Thoracic aorta (tissue), 2 donors: ENCODE measurements around the gene AUTS2. TPM values are rescaled to one million over a fixed set of nuclear protein-coding genes. Genes with fewer than 3 reads are reported as not detected.

Experiments
- ATAC-seq: fragments of 150-250 bp; one replicate; pipeline ENCODE4 v1.8.0; 2017; ENCODE audit warnings: low read depth; ENCODE audit not compliant: insufficient number of reproducible peaks, low FRiP score
- DNase-seq: peaks from one replicate; pipeline ENCODE4 v3.0.0-alpha.2; 2020; ENCODE audit warnings: low spot score
- H3K27ac ChIP-seq, 2 donors: fragments of 200-600 bp; sonication (generic); 1 replicate in 1 of 2; 2 replicates in 1 of 2; pipeline ENCODE4 v1.5.1; 2016; ENCODE audit warnings: mild to moderate bottlenecking in 2 of 2, moderate library complexity in 2 of 2
- H3K27me3 ChIP-seq: fragments of 200-600 bp; sonication (generic); replicated peaks from 2 replicates; pipeline ENCODE4 v1.6.0; 2016; ENCODE audit warnings: mild to moderate bottlenecking; ENCODE audit not compliant: insufficient read depth
- H3K36me3 ChIP-seq: fragments of 200-600 bp; sonication (generic); one replicate; pipeline ENCODE4 v1.5.1; 2016
- H3K4me1 ChIP-seq, 2 donors: fragments of 200-600 bp; sonication (generic); 1 replicate in 1 of 2; 2 replicates in 1 of 2; pipeline versions ENCODE4 v1.5.1 to v1.6.0; 2016; ENCODE audit warnings: low read depth in 2 of 2, mild to moderate bottlenecking in 1 of 2; ENCODE audit not compliant: control insufficient read depth in 1 of 2
- H3K4me3 ChIP-seq: fragments of 200-600 bp; sonication (generic); 2 replicates; pipeline ENCODE4 v1.5.1; 2016; ENCODE audit warnings: mild to moderate bottlenecking
- H3K9me3 ChIP-seq: fragments of 200-600 bp; sonication (generic); 2 replicates; pipeline ENCODE4 v1.5.1; 2016
- total RNA-seq, 2 donors: library from RNA; depleted of rRNA; stranded (reverse); fragments of >200 nt; gene quantifications; one replicate each; pipeline versions ENCODE4 v1.1.0 to v1.2.3, GENCODE V29; 2016
- TF ChIP-seq, protein P1 (sequence below): fragments of 200-600 bp; sonication (generic); IDR thresholded peaks from one replicate; pipeline ENCODE4 v1.5.1; 2019; ENCODE audit warnings: antibody characterized with exemption

Gene AUTS2
- total RNA-seq, 2 donors from 2014 or later, result 49.4 to 101 TPM

- TF ChIP-seq, protein P1, sequence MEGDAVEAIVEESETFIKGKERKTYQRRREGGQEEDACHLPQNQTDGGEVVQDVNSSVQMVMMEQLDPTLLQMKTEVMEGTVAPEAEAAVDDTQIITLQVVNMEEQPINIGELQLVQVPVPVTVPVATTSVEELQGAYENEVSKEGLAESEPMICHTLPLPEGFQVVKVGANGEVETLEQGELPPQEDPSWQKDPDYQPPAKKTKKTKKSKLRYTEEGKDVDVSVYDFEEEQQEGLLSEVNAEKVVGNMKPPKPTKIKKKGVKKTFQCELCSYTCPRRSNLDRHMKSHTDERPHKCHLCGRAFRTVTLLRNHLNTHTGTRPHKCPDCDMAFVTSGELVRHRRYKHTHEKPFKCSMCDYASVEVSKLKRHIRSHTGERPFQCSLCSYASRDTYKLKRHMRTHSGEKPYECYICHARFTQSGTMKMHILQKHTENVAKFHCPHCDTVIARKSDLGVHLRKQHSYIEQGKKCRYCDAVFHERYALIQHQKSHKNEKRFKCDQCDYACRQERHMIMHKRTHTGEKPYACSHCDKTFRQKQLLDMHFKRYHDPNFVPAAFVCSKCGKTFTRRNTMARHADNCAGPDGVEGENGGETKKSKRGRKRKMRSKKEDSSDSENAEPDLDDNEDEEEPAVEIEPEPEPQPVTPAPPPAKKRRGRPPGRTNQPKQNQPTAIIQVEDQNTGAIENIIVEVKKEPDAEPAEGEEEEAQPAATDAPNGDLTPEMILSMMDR, result no peak
- H3K36me3 ChIP-seq, result no peaks in the 10 kb centered on the region
- no peaks in the 10 kb centered on the region for H3K27me3 ChIP-seq
- no peak overlapping the region for H3K4me3 ChIP-seq
- ATAC-seq, result no peak
- H3K4me1 ChIP-seq, result peaks cover 0 to 13% of the 10 kb centered on the region in 2 donors
- no peak for DNase-seq
- no peaks in the 10 kb centered on the region for H3K9me3 ChIP-seq
- H3K27ac ChIP-seq, result no peak overlapping the region
Observed at GRCh38 chr7:70183278-70183677, 585.0 kb downstream of the AUTS2 start.

DNA sequence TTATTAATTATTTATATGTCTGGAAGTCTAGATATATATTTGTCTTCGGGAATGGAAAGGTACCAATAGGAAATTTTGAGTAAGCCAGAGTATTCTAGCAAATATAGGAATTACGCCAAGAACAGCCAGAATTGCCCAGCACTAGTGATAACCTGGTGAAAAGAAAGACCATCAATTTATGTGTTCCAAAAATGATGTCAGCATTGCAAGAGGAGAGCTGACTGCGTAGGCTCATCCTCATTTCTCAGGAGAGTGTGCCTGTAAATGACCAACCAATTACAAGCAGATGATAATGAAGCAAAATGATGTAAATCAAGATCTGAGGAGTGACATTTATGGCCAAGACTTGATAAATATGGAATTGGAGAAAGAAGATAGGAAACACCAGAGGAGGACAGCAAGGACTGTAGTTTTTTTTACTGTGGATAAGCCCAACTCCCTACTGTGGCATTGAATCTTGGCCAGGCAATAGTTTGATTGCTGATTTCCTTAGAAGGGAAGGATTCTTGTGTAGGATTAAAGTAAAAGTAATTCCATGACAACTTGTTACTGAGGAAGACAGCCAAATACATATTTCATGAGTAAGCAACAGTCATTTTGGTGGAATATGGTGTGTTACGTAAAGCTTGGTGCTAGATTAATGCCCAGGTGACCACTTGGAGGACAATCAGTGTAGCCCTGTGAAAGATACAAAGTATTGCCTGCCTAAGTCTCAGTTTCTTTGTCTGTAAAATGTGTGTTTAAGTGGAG, 590.8 kb downstream of the AUTS2 start:
- no peaks in the 10 kb centered on the region for H3K36me3 ChIP-seq
- TF ChIP-seq, protein P1, result no peak
- H3K9me3 ChIP-seq, result no peaks in the 10 kb centered on the region
- no peak overlapping the region for H3K27ac ChIP-seq
- H3K27me3 ChIP-seq, result no peaks in the 10 kb centered on the region
- no peak overlapping the region for H3K4me3 ChIP-seq
- no peak for DNase-seq
- no peaks in the 10 kb centered on the region for H3K4me1 ChIP-seq
- ATAC-seq, result no peak

DNA sequence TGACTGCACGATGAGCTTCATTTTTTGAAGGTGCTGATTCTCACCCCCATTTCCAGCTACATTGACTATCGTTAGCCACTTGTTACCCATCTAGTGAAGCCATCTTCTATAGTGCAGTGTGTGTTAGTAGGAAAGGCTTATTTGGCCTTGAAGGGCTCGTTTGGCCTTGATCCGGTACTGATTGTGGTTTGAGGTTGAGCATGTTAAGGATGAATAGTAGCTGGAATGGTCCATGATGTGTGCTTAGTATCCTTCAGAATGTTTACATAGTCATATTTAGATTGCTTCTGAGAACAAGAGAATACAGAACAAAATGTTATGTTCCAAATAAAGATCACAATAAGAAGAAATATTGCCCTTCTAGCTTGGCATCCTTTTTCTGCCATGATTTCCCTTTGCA, 591.5 kb downstream of the AUTS2 start:
- Histone ChIP-seq H3K9me3 (no peaks in the 10 kb centered on the region), H3K27ac (no peak overlapping the region), H3K4me1 (no peaks in the 10 kb centered on the region), H3K4me3 (no peak overlapping the region), H3K27me3 (no peaks in the 10 kb centered on the region), H3K36me3 (no peaks in the 10 kb centered on the region)
- ATAC-seq (no peak), DNase-seq (no peak)
- TF ChIP-seq, protein P1, result no peak

DNA sequence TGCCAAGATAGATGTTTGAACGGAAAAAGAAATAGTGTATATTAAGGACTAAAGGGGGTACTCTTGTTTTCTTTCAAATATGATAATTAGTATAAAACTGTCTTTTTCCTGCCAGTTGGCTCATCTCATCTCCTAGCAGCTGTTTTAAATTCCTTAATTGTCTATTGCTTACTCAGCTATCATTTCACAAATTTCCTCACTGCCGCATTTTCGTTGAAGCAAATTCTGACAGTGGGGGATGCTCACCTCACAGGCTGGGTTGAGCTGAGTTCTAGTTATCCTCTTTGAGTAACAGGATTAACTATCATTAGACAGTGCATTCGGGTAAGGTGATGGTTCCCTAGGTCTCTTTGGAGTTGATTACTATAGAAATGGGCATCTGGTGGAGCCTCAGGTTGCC, 592.0 kb downstream of the AUTS2 start:
- Histone ChIP-seq H3K9me3 (no peaks in the 10 kb centered on the region), H3K4me1 (no peaks in the 10 kb centered on the region), H3K27ac (no peak overlapping the region), H3K27me3 (no peaks in the 10 kb centered on the region), H3K4me3 (no peak overlapping the region), H3K36me3 (no peaks in the 10 kb centered on the region)
- DNase-seq (no peak), ATAC-seq (no peak)
- TF ChIP-seq, protein P1, result no peak

GRCh38 chr7:70193514-70193913, 595.2 kb downstream of the AUTS2 start:
- Histone ChIP-seq H3K9me3 (no peaks in the 10 kb centered on the region), H3K4me3 (no peak overlapping the region), H3K4me1 (no peaks in the 10 kb centered on the region), H3K36me3 (no peaks in the 10 kb centered on the region), H3K27me3 (no peaks in the 10 kb centered on the region), H3K27ac (no peak overlapping the region)
- no peak for DNase-seq
- TF ChIP-seq, protein P1, result peak; percentile 49
- ATAC-seq, result no peak
